Measurements from ENCODE around the gene ADAMTSL2. TPM values are rescaled to one million over a fixed set of nuclear protein-coding genes. Genes with fewer than 3 reads are reported as not detected.

ADAMTSL2 gene
- polyA plus RNA-seq, 1 donor (not counting 4 experiments of a cell fraction or from before 2014, with no cell fraction given), result not detected

- no peak for DNase-seq (ENCODE audit: low read depth, low spot score)
- Histone ChIP-seq H3K4me2 (ENCODE audit: control insufficient read depth, extremely low read depth, insufficient read depth, low read depth, low read length) (no peak overlapping the region), H3K9ac (ENCODE audit: control insufficient read depth, extremely low read depth, insufficient read depth, low read length) (no peak overlapping the region), H3K27me3 (ENCODE audit: control insufficient read depth, extremely low read depth, insufficient read depth, low read length) (peaks cover 31% of the 10 kb centered on the region), H3K79me2 (ENCODE audit: control insufficient read depth, insufficient read depth, low read length) (no peaks in the 10 kb centered on the region), H2AFZ (ENCODE audit: control insufficient read depth, low read length) (no peak overlapping the region), H3K9me1 (ENCODE audit: control insufficient read depth, extremely low read depth, insufficient read depth, low read length) (no peaks in the 10 kb centered on the region), H3K27ac (ENCODE audit: control insufficient read depth, insufficient read depth, low read length) (no peak overlapping the region), H3K36me3 (ENCODE audit: control insufficient read depth in 2 of 2, extremely low read depth in 1 of 2, insufficient read depth in 2 of 2, low read length in 2 of 2) (no peaks in the 10 kb centered on the region), H3K9me3 (ENCODE audit: control insufficient read depth, low read depth, low read length) (no peaks in the 10 kb centered on the region), H3K4me3 (ENCODE audit: control insufficient read depth in 2 of 3, extremely low read depth in 1 of 3, insufficient read depth in 2 of 3, low read depth in 1 of 3, low read length in 3 of 3) (no peak overlapping the region), H4K20me1 (ENCODE audit: control insufficient read depth, extremely low read depth, insufficient read depth, low read length) (no peaks in the 10 kb centered on the region), H3K4me1 (ENCODE audit: control insufficient read depth, extremely low read depth, insufficient read depth, low read length) (peaks cover 9% of the 10 kb centered on the region)
- dilution Hi-C loops (cut with MboI; ENCODE audit: extremely low pct_ligation_motif_present, low sequenced_read_pairs), result no loop called here
- TF ChIP-seq EZH2 (IDR thresholded peaks at IDR 0.05; ENCODE audit: low read length), result no peak
- no peak for TF ChIP-seq CTCF (optimal IDR thresholded peaks at IDR 0.05 in 1 of 3, IDR thresholded peaks at IDR 0.05 in 1 of 3, conservative IDR thresholded peaks at IDR 0.05 in 1 of 3; ENCODE audit: extremely low read depth in 1 of 3, insufficient read depth in 2 of 3, low read length in 3 of 3)
- FAIRE-seq, result no peak
Observed at GRCh38 chr9:133542002-133542401, 7.5 kb downstream of the ADAMTSL2 start.

GRCh38 chr9:133543772-133544467, 9.4 kb downstream of the ADAMTSL2 start:
- no peak overlapping the region for H3K27ac ChIP-seq (ENCODE audit: control insufficient read depth, insufficient read depth, low read length)
- no peak overlapping the region for H3K9ac ChIP-seq (ENCODE audit: control insufficient read depth, extremely low read depth, insufficient read depth, low read length)
- H3K79me2 ChIP-seq (ENCODE audit: control insufficient read depth, insufficient read depth, low read length), result no peaks in the 10 kb centered on the region
- FAIRE-seq, result no peak
- no peak overlapping the region for H3K4me3 ChIP-seq (ENCODE audit: control insufficient read depth in 2 of 3, extremely low read depth in 1 of 3, insufficient read depth in 2 of 3, low read depth in 1 of 3, low read length in 3 of 3)
- no peaks in the 10 kb centered on the region for H3K9me3 ChIP-seq (ENCODE audit: control insufficient read depth, low read depth, low read length)
- TF ChIP-seq CTCF (optimal IDR thresholded peaks at IDR 0.05 in 1 of 3, IDR thresholded peaks at IDR 0.05 in 1 of 3, conservative IDR thresholded peaks at IDR 0.05 in 1 of 3; ENCODE audit: extremely low read depth in 1 of 3, insufficient read depth in 2 of 3, low read length in 3 of 3) (no peak), EZH2 (IDR thresholded peaks at IDR 0.05; ENCODE audit: low read length) (no peak)
- no peaks in the 10 kb centered on the region for H3K4me1 ChIP-seq (ENCODE audit: control insufficient read depth, extremely low read depth, insufficient read depth, low read length)
- H2AFZ ChIP-seq (ENCODE audit: control insufficient read depth, low read length), result no peak overlapping the region
- no peaks in the 10 kb centered on the region for H4K20me1 ChIP-seq (ENCODE audit: control insufficient read depth, extremely low read depth, insufficient read depth, low read length)
- H3K4me2 ChIP-seq (ENCODE audit: control insufficient read depth, extremely low read depth, insufficient read depth, low read depth, low read length), result no peak overlapping the region
- no peak for DNase-seq (ENCODE audit: low read depth, low spot score)
- dilution Hi-C loops (cut with MboI; ENCODE audit: extremely low pct_ligation_motif_present, low sequenced_read_pairs), result no loop called here
- peaks cover 19% of the 10 kb centered on the region for H3K27me3 ChIP-seq (ENCODE audit: control insufficient read depth, extremely low read depth, insufficient read depth, low read length)
- no peaks in the 10 kb centered on the region for H3K9me1 ChIP-seq (ENCODE audit: control insufficient read depth, extremely low read depth, insufficient read depth, low read length)
- no peaks in the 10 kb centered on the region for H3K36me3 ChIP-seq (ENCODE audit: control insufficient read depth in 2 of 2, extremely low read depth in 1 of 2, insufficient read depth in 2 of 2, low read length in 2 of 2)
